HepG2 (cell line): Measurements from ENCODE around the gene KRTAP3-1. TPM values are rescaled to one million over a fixed set of nuclear protein-coding genes. Genes with fewer than 3 reads are reported as not detected.

Experiments used
- ATAC-seq: fragments of 200-7000 bp; cut with Tn5 transposase; 3 replicates; pipeline ENCODE4 v1.9.1; 2020; ENCODE audit warnings: mild to moderate bottlenecking, moderate library complexity
- Bru-seq: library from RNA; stranded (reverse); fragments of 400-500 nt; gene quantifications from one replicate; lab custom pipeline; 2021; lab: Mats Ljungman, UMichigan
- BruChase-seq, 2 experiments: library from RNA; stranded (reverse); fragments of 400-500 nt; gene quantifications; one replicate each; lab custom pipeline; 2021; lab: Mats Ljungman, UMichigan
- BruUV-seq: library from RNA; stranded (reverse); fragments of 400-500 nt; replicated peaks from 2 replicates; lab custom pipeline; 2021; lab: Mats Ljungman, UMichigan
- CTCF ChIA-PET: fragments of 300-600 bp; formaldehyde crosslinking; extraction: SDS; loops from one replicate; lab custom pipeline; 2021; ENCODE audit warnings: low total read pairs, inconsistent platforms, low intra/inter-chr PET ratio; lab: Yijun Ruan, JAX
- POLR2A ChIA-PET: fragments of 350-600 bp; sonication (Branson Sonifier 250); formaldehyde crosslinking; loops from one replicate; lab custom pipeline; 2020; ENCODE audit warnings: antibody characterized with exemption, inconsistent platforms; lab: Yijun Ruan, JAX
- DNase-seq: peaks from one replicate; pipeline ENCODE4 v3.0.0-alpha.2; 2015; ENCODE audit warnings: low spot score
- FAIRE-seq: peaks from 3 replicates; lab custom pipeline; 2011; peaks lifted over from hg19 to GRCh38; lab: Jason Lieb, UNC
- H2AFZ ChIP-seq: one replicate; pipeline ENCODE4 v1.6.1; 2011; ENCODE audit warnings: low read length, inconsistent platforms
- H3K27ac ChIP-seq: fragments of 300-600 bp; 3 replicates; pipeline ENCODE4 v1.8.0; 2011; ENCODE audit warnings: mixed run types, mild to moderate bottlenecking, mixed read lengths, low read length, inconsistent platforms; ENCODE audit not compliant: insufficient read depth; ENCODE audit errors: extremely low read length
- H3K27me3 ChIP-seq, 2 experiments: fragments of 200-600 bp in 1 of 2; 2 replicates in 1 of 2; 3 replicates in 1 of 2; pipeline versions ENCODE4 v1.6.0 to v1.8.0; 2011; ENCODE audit warnings: low read length in 2 of 2, mild to moderate bottlenecking in 2 of 2, moderate library complexity in 2 of 2, inconsistent platforms in 1 of 2; ENCODE audit not compliant: insufficient read depth in 2 of 2, control insufficient read depth in 1 of 2
- H3K36me3 ChIP-seq, 2 experiments: fragments of 200-600 bp in 1 of 2; replicated peaks in 1 of 2; 2 replicates in 1 of 2; 3 replicates in 1 of 2; pipeline versions ENCODE4 v1.5.1 to v1.8.0; 2011; ENCODE audit warnings: low read length in 2 of 2, inconsistent platforms in 1 of 2; ENCODE audit not compliant: insufficient read depth in 2 of 2, control insufficient read depth in 1 of 2
- H3K4me1 ChIP-seq: 2 replicates; pipeline ENCODE4 v1.5.1; 2012; ENCODE audit warnings: low read length, inconsistent platforms; ENCODE audit not compliant: insufficient read depth
- H3K4me2 ChIP-seq: 2 replicates; pipeline ENCODE4 v1.6.0; 2011; ENCODE audit warnings: low read depth, low read length, inconsistent platforms
- H3K4me3 ChIP-seq, 3 experiments: fragments of 200-600 bp in 1 of 3; sonication (generic), shearing (Covaris generic) in 1 of 3; replicated peaks in 1 of 3; 2 replicates each; pipeline ENCODE4 v1.5.1; 2011 to 2016; ENCODE audit warnings: low read length in 3 of 3, inconsistent platforms in 2 of 3, low read depth in 2 of 3, mild to moderate bottlenecking in 2 of 3, control low read depth in 1 of 3, mixed read lengths in 1 of 3; ENCODE audit not compliant: insufficient read depth in 1 of 3
- H3K79me2 ChIP-seq: one replicate; pipeline ENCODE4 v1.6.1; 2011; ENCODE audit warnings: low read length, inconsistent platforms; ENCODE audit not compliant: insufficient read depth
- H3K9ac ChIP-seq: 2 replicates; pipeline ENCODE4 v1.6.0; 2011; ENCODE audit warnings: mild to moderate bottlenecking, low read depth, low read length, inconsistent platforms; ENCODE audit not compliant: insufficient read depth
- H3K9me3 ChIP-seq: 2 replicates; pipeline ENCODE4 v1.5.1; 2012; ENCODE audit warnings: mild to moderate bottlenecking, low read length
- H4K20me1 ChIP-seq: 2 replicates; pipeline ENCODE4 v1.6.0; 2011; ENCODE audit warnings: inconsistent platforms, mild to moderate bottlenecking, low read length, moderate library complexity; ENCODE audit not compliant: insufficient read depth
- BRD4 ChIP-seq: sonication (generic); formaldehyde crosslinking; IDR thresholded peaks from 2 replicates; pipeline ENCODE4 v1.4.0; 2020; ENCODE audit warnings: missing genetic modification reagents
- FOSL2 ChIP-seq: sonication (generic); formaldehyde crosslinking; IDR thresholded peaks from 2 replicates; pipeline ENCODE4 v1.4.0; 2020; ENCODE audit warnings: missing genetic modification reagents
- GTF3A ChIP-seq: sonication (generic); formaldehyde crosslinking; conservative IDR thresholded peaks from 2 replicates; pipeline ENCODE4 v1.4.0; 2020; ENCODE audit warnings: mild to moderate bottlenecking, missing genetic modification reagents
- LRRFIP1 ChIP-seq: sonication (generic); formaldehyde crosslinking; conservative IDR thresholded peaks from 2 replicates; pipeline ENCODE4 v1.4.0; 2020; ENCODE audit warnings: missing genetic modification reagents
- SMARCC2 ChIP-seq: fragments of 450-650 bp; IDR thresholded peaks from 2 replicates; pipeline ENCODE4 v1.6.1; 2017; ENCODE audit warnings: antibody characterized with exemption, mild to moderate bottlenecking
- SNAI1 ChIP-seq: sonication (generic); formaldehyde crosslinking; IDR thresholded peaks from 2 replicates; pipeline ENCODE4 v1.5.0; 2020; ENCODE audit warnings: mild to moderate bottlenecking, missing genetic modification reagents, borderline replicate concordance
- ZNF414 ChIP-seq: sonication (generic); formaldehyde crosslinking; IDR thresholded peaks from 2 replicates; pipeline ENCODE4 v1.5.0; 2020; ENCODE audit warnings: missing genetic modification reagents
- ZNF562 ChIP-seq: sonication (generic); formaldehyde crosslinking; IDR thresholded peaks from 2 replicates; pipeline ENCODE4 v1.8.0; 2022; ENCODE audit warnings: missing genetic modification reagents, borderline replicate concordance
- ZNF615 ChIP-seq: sonication (generic); formaldehyde crosslinking; IDR thresholded peaks from 2 replicates; pipeline ENCODE4 v1.5.0; 2020; ENCODE audit warnings: mild to moderate bottlenecking, missing genetic modification reagents, borderline replicate concordance
- WGBS: methylation state at CpG from one replicate; pipeline ENCODE4 v1.1.6; 2017; ENCODE audit warnings: low lambda C conversion rate; 5-methylcytosine and 5-hydroxymethylcytosine counted together
- in situ Hi-C: cut with HindIII; loops from 2 replicates; pipeline ENCODE4 v1.10.0; 2017; ENCODE audit warnings: low pct_unique_long_range_greater_than_20kb; ENCODE audit not compliant: extremely low pct_ligation_motif_present
- intact Hi-C: fragments of 100-400 bp; cut with micrococcal nuclease; formaldehyde crosslinking; loops from one replicate; pipeline ENCODE4 v1.10.0; 2022; ENCODE audit not compliant: unreplicated experiment
- long read RNA-seq, 2 experiments: library from RNA in 1 of 2; library from polyadenylated mRNA in 1 of 2; stranded (forward) in 1 of 2; unstranded in 1 of 2; transcript quantifications; one replicate each; pipeline ENCODE4 v2.0.0, GENCODE V29; 2019 to 2022
- polyA minus RNA-seq, 3 experiments: library from RNA; depleted of rRNA, polyadenylated mRNA; stranded (reverse); fragments of >200 nt; gene quantifications; 2 replicates each; pipeline ENCODE4 v1.2.3, GENCODE V29; 2011; ENCODE audit warnings: low replicate concordance in 1 of 3
- polyA plus RNA-seq, 8 experiments: library from polyadenylated mRNA; depleted of rRNA in 3 of 8; stranded (reverse) in 7 of 8; unstranded in 1 of 8; fragments of >200 nt; fragmentation: Illumina TruSeq in 4 of 8; extraction: Trizol in 4 of 8; gene quantifications; 2 replicates each; pipeline versions ENCODE4 v1.2.1 to v1.2.3, GENCODE V29; 2011 to 2016; ENCODE audit warnings: low read depth in 4 of 8, missing spikeins in 1 of 8, mixed read lengths in 1 of 8; ENCODE audit not compliant: insufficient read depth in 1 of 8
- total RNA-seq, 5 experiments: library from RNA; depleted of rRNA; stranded (reverse); fragments of >200 nt; fragmentation: Illumina TruSeq; extraction: Trizol; gene quantifications; 2 replicates each; pipeline ENCODE4 v1.2.3, GENCODE V29; 2016; ENCODE audit warnings: low read depth in 1 of 5
- TF ChIP-seq, protein P1 (sequence below): sonication (generic); formaldehyde crosslinking; IDR thresholded peaks from 2 replicates; pipeline ENCODE4 v1.5.1; 2020; ENCODE audit warnings: mild to moderate bottlenecking, missing genetic modification reagents, moderate library complexity

KRTAP3-1 gene
- total RNA-seq (2016; rRNA removed; fragmentation: Illumina TruSeq; extraction: Trizol) (0.29 and 0.81 TPM in 2 replicates), polyA plus RNA-seq (2011; rRNA removed) (3.7 and 3.8 TPM in 2 replicates), polyA minus RNA-seq (2011; rRNA and poly(A)+ RNA removed; ENCODE audit: low replicate concordance) (4.9 TPM in 1 of 2 replicates, not detected in the other), Bru-seq, nascent RNA (percentile 45 among the genes with signal in this experiment), BruChase-seq, experiment 1, labeled RNA remaining after a 6-hour chase (percentile 79 among the genes with signal in this experiment), BruChase-seq, experiment 2, labeled RNA remaining after a 2-hour chase (percentile 70 among the genes with signal in this experiment)
- total RNA-seq (2016; cell fraction: cytosol; rRNA removed; fragmentation: Illumina TruSeq; extraction: Trizol; ENCODE audit: low read depth) = 0.53 and 1.3 TPM in 2 replicates
- total RNA-seq (2016; cell fraction: insoluble cytoplasmic fraction; rRNA removed; fragmentation: Illumina TruSeq; extraction: Trizol) = 0.51 and 0.95 TPM in 2 replicates
- 0.34 and 0.80 TPM in 2 replicates for total RNA-seq (2016; cell fraction: membrane; rRNA removed; fragmentation: Illumina TruSeq; extraction: Trizol)
- total RNA-seq (2016; cell fraction: nucleus; rRNA removed; fragmentation: Illumina TruSeq; extraction: Trizol) = 0.75 TPM in 1 of 2 replicates, not detected in the other
- polyA plus RNA-seq (2011; cell fraction: cytosol; rRNA removed) = 2.8 and 4.6 TPM in 2 replicates
- polyA plus RNA-seq (2011; cell fraction: nucleus; rRNA removed) = 5.1 and 5.2 TPM in 2 replicates
- 2.0 and 9.6 TPM in 2 replicates for polyA plus RNA-seq (2012)
- 1.8 and 2.2 TPM in 2 replicates for polyA plus RNA-seq (2016; cell fraction: cytosol; fragmentation: Illumina TruSeq; extraction: Trizol; ENCODE audit: low read depth)
- polyA plus RNA-seq (2016; cell fraction: insoluble cytoplasmic fraction; fragmentation: Illumina TruSeq; extraction: Trizol; ENCODE audit: low read depth) = 1.7 and 2.7 TPM in 2 replicates
- 1.5 and 2.3 TPM in 2 replicates for polyA plus RNA-seq (2016; cell fraction: membrane; fragmentation: Illumina TruSeq; extraction: Trizol; ENCODE audit: low read depth)
- 2.6 TPM in 2 replicates for polyA plus RNA-seq (2016; cell fraction: nucleus; fragmentation: Illumina TruSeq; extraction: Trizol; ENCODE audit: insufficient read depth, low read depth)
- polyA minus RNA-seq (2011; cell fraction: cytosol; rRNA and poly(A)+ RNA removed) = 1.6 TPM in 1 of 2 replicates, not detected in the other
- 2.5 and 2.6 TPM in 2 replicates for polyA minus RNA-seq (2011; cell fraction: nucleus; rRNA and poly(A)+ RNA removed)
- long read RNA-seq, experiment 1, partial matches to known transcripts = 0 of 3 reads
- long read RNA-seq, experiment 1, other reads (novel, unspliced or antisense) = 0 of 3 reads
- long read RNA-seq, experiment 2, partial matches to known transcripts = 0 of 1 reads
- long read RNA-seq, experiment 2, other reads (novel, unspliced or antisense) = 0 of 1 reads

DNA sequence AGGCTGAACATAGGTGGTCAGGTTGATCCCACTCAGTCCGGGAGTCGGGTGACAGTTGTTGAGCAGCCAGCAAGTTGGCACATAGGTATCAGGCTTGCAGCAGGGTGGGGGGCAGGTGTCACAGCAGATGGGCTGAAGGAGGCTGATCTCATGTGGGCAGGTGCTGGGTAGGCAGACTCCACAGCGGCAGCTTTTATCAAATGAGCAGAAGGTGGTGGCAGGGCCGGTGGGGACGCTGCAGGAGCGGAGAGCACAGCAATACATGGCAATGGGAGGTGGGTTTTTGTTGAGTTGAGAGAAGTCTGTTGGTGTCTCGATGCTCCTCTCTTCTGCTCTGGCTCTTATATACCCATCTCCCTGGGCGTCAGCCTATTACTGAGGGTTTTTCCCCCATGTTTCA lies at the start of gene KRTAP3-1:
Gene KRTAP3-1 (minus strand): TSS at position 318 of the 400 bp plus-strand sequence. CDS start 54 bp downstream, at position 264.
- CTCF ChIA-PET = no interaction called here
- H3K4me2 ChIP-seq = peak within 1 kb of the TSS; percentile 36
- DNase-seq (peak; percentile 28), FAIRE-seq (no peak), ATAC-seq (peak; percentile 74)
- POLR2A ChIA-PET = interaction anchor here (1.6 to 2.1 kb wide), 3 partner anchors 50 to 107 kb away, joined by 7 to 15 read pairs (median 14); no protein-coding TSS in a partner anchor
- no peaks in the 10 kb centered on the region for H4K20me1 ChIP-seq
- 73% methylated on average over 8 of the region's 8 CpGs for WGBS
- peak within 1 kb of the TSS; percentile 55 for H3K9ac ChIP-seq
- no peaks in the 10 kb centered on the region for H3K36me3 ChIP-seq
- TSS peak; percentile 99 for BruUV-seq
- H3K79me2 ChIP-seq = no peaks in the 10 kb centered on the region
- peaks cover 71% of the 10 kb centered on the region for H3K4me1 ChIP-seq
- H3K27me3 ChIP-seq = no peaks in the 10 kb centered on the region
- H3K9me3 ChIP-seq = no peaks in the 10 kb centered on the region
- intact Hi-C loops (loop anchor here (1.0 to 5.0 kb wide), 3 partner anchors 50 to 102 kb away; no protein-coding TSS in a partner anchor), in situ Hi-C loops (loop anchor here (5.0 kb wide), 1 partner anchor 48 kb away; the partner anchor contains the start of gene KRTAP2-2)
- peak within 1 kb of the TSS; percentile 70 for H3K27ac ChIP-seq
- no peak within 1 kb of the TSS for H2AFZ ChIP-seq
- H3K4me3 ChIP-seq = no peak within 1 kb of the TSS; a peak in 1 of 6 replicates
- TF ChIP-seq FOSL2 (CRISPR knock-in tag) (0 out of 2 replicates have a peak, but pooled peaks have one; percentile 7), LRRFIP1 (CRISPR knock-in tag) (no peak), ZNF562 (CRISPR knock-in tag) (no peak), ZNF414 (CRISPR knock-in tag) (no peak), BRD4 (CRISPR knock-in tag) (0 out of 2 replicates have a peak, but pooled peaks have one; percentile 49), GTF3A (no peak), SNAI1 (CRISPR knock-in tag) (no peak), SMARCC2 (no peak), ZNF615 (no peak)
- TF ChIP-seq, protein P1, sequence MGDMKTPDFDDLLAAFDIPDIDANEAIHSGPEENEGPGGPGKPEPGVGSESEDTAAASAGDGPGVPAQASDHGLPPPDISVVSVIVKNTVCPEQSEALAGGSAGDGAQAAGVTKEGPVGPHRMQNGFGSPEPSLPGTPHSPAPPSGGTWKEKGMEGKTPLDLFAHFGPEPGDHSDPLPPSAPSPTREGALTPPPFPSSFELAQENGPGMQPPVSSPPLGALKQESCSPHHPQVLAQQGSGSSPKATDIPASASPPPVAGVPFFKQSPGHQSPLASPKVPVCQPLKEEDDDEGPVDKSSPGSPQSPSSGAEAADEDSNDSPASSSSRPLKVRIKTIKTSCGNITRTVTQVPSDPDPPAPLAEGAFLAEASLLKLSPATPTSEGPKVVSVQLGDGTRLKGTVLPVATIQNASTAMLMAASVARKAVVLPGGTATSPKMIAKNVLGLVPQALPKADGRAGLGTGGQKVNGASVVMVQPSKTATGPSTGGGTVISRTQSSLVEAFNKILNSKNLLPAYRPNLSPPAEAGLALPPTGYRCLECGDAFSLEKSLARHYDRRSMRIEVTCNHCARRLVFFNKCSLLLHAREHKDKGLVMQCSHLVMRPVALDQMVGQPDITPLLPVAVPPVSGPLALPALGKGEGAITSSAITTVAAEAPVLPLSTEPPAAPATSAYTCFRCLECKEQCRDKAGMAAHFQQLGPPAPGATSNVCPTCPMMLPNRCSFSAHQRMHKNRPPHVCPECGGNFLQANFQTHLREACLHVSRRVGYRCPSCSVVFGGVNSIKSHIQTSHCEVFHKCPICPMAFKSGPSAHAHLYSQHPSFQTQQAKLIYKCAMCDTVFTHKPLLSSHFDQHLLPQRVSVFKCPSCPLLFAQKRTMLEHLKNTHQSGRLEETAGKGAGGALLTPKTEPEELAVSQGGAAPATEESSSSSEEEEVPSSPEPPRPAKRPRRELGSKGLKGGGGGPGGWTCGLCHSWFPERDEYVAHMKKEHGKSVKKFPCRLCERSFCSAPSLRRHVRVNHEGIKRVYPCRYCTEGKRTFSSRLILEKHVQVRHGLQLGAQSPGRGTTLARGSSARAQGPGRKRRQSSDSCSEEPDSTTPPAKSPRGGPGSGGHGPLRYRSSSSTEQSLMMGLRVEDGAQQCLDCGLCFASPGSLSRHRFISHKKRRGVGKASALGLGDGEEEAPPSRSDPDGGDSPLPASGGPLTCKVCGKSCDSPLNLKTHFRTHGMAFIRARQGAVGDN (CRISPR knock-in tag) = peak; percentile 68
